GM19372 (cell line): ENCODE data around the gene RASGRF1.
"Not testable (repeated sequence)": the region's sequence is repeated elsewhere in the genome, so short reads cannot be mapped to it uniquely, and the experiment has no call there.

ENCODE experiments used
- ATAC-seq: cut with Tn5 transposase; IDR thresholded peaks from one replicate; pipeline ENCODE4 v1.9.1; 2021; ENCODE audit warnings: mild to moderate bottlenecking, low read depth, moderate library complexity; ENCODE audit not compliant: unreplicated experiment

The RASGRF1 gene

DNA sequence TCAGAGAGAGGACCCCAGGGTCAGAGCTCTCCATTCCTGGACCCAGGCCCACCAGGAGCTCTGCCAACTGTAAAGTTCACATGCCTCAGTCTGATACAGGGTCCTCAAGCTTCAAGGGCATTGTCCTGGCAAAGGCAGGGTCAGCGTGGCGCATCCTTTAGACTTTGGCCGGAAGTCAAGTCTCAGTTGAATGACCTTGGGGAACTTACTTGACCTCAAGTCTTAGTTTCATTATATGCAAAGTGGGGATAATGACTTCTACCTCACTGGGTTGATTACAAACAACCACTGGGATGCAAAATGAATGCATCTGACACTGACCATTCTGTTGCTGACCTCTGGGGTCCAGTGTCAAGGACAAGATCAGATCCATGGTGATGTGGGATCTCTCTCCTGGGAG is 75.2 kb downstream of the RASGRF1 start:
- no peak for ATAC-seq

DNA sequence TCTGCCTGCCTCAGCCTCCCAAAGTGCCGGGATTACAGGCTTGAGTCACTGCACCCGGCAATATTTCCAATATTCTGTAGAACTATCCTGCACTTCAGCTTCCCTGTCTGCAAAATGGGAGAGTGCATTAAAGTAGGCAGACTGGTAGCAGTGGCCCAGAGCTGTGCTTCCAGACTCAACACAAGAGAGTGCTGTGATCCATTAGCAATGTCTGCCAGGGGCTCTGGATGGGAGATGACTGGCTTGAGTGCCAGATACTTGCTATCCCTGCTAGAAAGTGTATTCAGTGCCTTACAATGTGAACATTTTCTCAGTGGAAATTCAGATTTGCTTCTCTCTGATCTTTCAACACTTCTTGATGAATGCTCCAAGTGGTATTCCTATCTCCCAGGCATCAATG is 80.3 kb downstream of the RASGRF1 start:
- no peak for ATAC-seq

DNA sequence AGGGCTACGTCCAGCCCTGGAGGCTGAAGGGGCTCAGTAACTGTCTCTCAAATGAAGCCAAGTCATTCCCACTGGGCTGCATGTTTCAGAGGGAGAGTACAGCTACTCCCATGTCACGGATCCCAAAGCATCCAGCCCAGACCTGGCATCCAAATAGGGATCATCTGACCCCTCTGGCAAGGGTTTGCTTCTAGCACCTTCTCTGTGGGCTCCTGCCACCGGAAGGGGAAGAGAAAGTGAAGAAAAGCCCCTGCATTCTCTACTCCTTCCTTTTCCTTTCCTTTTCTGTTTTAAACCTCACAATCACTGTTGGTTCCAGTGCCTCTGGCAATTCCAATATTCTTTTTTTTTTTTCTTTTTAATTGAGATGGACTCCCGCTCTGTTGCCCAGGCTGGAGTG is 81.2 kb downstream of the RASGRF1 start:
- no peak for ATAC-seq

DNA sequence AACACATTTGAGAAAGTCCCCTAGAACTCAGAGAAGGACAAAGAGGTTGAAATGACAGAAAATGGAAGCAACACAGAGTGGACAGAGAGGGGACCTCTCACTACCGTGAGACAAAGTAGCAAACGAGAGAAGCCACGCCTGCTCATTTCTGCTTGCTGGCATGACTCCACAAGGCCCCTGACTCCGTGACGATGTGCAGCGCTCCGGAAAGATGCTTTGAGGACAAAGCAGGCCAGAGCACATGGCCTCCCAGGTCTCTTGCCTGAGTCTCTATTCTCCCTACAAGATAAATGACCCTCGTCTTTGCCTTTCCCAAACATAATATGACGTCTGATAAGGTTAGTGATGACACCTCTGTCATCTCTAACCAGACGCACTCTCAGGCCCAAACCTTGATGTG is 81.9 kb downstream of the RASGRF1 start:
- no peak for ATAC-seq

DNA sequence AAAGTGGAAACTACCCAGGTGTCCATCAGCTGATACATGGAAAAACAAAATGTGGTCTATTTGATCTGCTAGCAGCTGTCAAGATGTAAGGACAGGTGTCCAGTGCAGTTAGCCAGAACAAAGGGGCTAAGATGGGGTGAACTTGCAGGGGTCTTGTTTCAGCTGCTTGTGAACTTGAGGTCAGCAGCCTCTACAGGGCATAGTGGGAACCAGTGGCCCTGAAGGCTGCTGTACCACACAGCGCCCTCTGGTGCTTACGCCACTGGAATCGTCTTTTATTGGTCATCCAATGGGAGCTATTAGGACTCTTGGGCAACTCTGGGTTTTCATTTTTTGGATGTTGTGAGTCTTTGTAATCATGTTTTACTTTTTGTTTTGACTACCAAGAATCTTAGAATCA is 83.5 kb downstream of the RASGRF1 start:
- ATAC-seq, result no peak

DNA sequence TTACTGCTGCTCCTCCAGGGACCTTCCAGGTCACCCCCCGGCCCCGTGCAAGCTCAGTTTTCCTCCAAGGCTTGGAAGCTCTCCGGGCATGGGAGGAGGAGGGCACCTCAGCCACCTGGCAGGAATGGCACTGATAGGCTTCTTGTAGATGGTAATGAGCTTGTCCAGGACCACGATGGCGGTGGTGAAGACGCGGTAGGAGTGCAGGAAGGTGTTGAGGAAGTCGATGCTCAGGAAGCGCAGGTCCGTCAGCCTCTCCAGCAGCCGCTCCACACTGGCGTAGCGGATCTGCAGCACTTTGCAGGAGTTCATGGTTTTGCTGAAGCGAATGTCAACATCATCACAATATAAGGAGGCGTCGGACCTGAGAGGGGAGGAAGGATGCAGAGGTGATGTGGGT is 84.5 kb downstream of the RASGRF1 start:
- no peak for ATAC-seq

DNA sequence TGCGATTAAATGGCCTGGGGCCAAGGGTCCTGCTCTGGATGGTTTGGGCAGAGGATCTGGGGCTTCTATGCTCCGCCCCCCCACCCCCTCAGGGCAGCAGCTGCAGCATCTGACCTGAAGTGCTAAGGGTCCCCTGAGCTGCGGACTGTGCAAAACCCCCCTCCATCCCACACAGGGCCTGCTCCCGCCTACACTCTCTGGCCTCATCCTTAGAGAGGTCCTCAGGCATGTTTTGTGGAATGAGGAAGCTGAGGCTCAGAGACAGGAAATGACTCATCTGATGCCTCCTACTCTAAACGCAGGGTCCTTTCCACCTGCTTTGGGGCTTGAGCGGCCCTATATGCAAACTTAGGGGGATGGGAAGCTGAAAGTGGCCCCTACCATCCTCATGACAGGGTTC is 86.2 kb downstream of the RASGRF1 start:
- ATAC-seq, result peak; percentile 81

DNA sequence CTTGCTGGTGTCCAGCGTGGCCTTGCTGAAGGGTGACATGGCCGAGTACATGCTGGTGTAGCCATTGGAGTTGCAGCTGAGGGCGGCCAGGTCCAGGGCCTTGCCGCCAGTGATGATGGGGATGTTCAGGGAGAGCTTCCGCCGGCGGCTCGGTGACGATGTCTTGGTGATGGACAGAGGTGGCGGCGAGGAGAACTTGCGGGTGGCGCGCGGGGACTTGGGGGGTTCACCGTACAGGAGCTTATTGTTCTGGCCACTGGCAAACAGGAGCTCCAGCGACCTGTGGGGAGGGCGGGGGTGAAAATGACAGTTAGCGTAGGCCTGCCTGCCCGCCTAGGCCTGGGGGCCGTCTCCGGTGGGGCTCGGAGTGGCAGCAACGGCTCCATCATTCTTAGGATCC is 86.7 kb downstream of the RASGRF1 start:
- no peak for ATAC-seq

DNA sequence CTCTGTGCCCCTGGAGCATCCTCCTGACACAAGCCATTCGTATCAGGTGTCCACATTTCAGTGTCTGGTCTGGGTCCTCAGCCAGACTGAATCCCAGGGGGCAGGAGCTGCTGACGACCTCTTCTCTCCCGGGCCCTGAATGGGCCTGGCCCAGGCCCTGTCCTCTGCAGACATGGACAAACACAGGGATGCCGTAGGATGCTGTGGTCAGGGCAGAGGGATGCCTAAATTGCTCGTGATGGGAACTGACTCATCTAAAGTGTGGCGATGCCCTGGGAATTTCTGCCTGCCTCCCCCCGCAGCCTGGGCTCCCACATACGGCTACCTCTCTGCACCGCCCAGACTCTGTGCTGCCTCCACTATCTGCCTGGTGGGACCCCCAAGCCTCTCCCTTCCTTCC is 87.3 kb downstream of the RASGRF1 start:
- ATAC-seq, result no peak

DNA sequence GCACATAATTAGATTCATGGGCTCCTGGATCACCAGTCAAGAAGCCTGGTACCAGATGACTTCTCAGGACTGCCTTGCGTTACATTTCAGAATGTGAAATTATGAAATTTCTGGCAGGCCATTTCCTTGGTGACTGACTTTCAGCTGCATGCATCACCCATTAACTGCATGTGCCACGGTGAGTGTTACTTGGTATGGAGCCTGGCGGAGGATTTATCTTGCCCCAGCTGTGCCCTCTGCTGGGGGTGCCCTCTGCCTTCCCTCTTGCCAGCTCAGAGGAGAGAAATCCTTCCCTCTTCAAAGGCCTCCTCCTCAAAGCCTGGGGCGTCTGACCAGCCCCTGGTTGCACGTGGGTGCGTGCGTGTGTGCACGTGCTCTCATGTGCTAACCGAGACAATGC is 88.0 kb downstream of the RASGRF1 start:
- no peak for ATAC-seq

DNA sequence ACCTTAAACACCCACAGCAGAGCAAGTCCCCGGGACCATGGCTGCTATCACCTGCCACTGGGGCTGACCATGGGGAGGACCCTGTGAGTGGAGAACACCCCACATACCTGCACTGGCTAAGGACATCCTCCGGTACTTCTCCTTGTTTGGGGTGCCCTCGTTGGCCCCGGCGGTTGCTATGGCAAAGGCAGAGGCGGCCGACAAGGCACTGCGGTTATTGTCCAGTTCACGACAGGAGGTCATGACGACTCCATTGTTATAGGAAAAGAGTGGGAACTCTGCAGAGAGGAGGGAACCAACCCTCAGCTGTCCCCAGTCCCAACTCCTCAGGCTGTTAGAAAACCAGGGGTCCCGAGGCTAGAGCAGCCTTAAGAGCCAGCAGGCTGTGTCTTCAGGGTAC is 90.9 kb downstream of the RASGRF1 start:
- no peak for ATAC-seq

DNA sequence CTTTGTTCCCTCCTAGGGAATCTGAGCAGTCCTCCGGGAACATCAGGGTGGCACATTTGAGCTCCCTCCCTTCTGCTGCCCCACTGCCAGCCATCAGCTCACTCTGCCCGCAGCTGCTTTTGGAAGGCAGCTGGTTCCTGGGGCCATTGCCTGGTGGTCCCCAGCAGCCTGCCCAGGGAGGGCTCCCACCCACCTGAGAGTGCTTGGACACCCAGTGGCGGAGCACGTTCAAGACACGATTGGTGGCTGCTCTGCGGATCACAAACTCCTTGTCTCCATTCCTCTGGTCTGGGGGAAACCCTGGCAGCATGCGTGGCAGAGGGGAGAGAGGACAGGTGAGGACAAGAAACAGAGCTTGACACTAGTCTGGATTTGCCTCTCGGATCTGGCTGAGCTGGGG is 92.1 kb downstream of the RASGRF1 start:
- ATAC-seq, result no peak

DNA sequence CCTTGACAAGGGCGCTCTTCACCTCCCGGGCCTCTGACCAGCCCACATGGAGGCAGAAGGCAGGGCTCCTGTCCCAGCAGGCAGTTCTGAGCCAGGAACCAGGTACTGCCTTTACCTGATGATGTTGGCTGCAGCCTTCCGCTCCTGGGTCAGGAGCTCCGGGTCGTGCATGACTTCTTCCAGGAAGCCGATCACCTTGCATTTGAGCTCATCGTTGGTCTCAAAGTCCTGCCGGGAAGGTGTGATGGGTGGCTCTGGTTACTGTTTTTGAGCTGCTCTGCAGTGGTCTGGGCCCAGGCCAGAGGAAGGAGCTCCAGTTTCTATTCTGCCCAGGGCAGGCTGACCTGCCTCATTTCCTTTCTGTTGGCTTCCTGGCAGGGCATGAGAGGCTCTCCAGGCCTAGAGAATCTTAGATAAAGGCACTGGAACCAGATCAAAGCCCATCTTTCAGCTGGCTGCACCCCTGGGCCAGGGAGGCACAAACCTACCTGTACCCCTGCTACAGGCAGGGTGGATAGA is 92.5 kb downstream of the RASGRF1 start:
- ATAC-seq, result no peak

DNA sequence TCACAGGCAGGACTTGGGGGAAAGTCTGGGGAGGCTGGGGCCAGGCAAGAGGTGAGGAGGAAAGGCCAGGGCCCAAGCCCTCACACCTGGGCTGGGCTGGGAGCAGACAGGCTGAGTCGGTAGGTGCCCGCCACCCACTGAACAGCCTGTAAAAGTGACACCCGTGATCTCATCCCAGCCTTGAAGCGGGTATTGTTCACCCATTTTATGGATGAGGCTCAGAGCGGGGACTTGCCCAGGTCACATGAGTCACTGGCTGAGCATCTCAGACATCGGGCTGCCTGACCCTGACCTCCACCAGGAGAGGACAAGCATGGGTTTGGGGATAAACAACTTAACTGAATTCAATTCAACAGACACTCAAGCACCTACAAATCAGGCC is 93.7 kb downstream of the RASGRF1 start:
- ATAC-seq, result no peak

DNA sequence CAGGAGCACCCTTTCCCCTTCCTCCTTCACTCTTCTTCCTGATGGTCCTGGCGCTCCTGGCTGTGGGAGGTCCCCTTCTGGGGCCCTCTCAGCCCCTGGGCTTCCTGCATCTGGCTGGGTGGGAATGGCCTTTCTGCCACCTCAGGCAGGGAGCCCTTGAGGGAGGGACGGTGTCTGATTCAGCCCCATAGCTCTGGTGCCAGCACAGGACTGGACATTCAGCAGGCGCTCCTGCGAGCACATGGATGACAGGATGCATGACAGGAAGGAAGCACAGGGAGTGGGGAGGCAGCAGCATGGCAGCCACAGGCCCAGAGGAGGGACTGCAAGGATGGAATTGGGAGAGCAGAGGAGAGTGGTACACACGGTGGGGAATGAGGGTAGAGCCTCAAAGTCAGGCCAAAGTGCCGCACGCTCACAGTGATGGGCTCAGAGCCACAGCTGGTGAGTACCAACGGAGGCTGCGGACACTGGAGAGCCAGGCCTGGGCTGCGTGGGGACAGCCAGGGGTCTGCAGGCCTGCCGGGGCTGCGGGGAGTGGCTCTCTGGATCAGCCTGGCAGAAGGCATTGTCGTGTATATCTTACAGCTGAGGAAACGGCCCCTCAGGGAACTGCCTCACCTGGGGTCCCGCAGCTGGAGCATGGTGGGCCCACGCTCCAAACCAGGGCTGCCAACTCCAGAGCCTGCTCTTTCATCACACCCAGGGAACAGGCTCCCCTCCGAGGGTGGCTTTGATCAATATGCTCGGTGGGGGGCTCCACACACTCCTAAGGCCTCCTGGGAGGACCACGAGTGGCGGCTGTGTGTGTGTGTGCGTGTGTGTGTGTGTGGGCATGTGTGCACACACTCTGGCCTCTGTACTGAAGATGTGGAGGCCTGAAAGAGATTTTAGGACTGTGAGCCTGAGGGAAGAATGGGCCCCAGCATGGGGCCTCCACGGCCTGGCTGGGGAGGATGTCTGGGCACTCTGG is 94.4 kb downstream of the RASGRF1 start:
- no peak for ATAC-seq

DNA sequence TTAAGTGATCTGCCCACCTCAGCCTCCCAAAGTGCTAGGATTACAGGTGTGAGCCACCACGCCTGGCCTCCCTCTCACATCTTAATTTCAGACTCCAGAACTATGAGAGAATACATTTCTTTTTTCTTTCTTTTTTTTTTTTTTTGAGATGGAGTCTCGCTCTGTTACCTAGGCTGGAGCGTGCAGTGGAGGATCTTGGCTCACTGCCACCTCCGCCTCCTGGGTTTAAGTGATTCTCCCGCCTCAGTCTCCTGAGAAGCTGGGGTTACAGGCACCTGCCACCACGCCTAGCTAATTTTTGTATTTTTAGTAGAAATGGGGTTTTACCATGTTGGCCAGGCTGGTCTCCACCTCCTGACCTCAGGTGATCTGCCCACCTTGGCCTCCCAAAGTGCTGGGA is 95.4 kb downstream of the RASGRF1 start:
- ATAC-seq, result not testable (repeated sequence)

DNA sequence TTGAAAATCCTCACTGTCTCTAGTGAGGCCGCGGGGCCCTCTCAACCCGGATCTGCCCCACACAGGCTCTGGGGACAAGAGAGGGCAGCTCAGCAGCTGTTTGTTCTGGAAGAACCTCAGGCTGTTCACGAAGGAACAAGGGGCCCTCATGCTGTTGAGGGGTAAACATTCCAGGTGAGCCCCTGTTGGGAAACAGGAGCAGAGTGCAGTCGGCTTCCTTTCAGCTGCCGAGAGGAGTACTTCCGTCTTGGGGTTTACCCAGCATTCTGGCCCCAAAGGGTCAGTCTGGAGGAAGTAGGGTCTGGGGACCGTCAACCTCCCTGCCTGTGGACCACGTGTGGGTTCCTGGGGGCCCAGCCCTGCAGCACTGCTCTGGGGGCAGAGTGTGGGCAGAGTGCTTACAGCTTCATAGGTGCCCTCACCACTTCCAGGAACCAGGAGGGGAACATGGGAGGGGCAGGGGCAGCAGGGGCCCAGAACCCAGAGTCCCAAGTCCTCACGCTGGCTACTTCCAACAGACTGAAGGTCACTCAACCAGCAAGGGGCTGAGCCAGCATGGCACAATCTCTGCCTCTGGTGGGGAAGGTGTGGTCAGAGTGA is 96.5 kb downstream of the RASGRF1 start:
- ATAC-seq, result no peak

DNA sequence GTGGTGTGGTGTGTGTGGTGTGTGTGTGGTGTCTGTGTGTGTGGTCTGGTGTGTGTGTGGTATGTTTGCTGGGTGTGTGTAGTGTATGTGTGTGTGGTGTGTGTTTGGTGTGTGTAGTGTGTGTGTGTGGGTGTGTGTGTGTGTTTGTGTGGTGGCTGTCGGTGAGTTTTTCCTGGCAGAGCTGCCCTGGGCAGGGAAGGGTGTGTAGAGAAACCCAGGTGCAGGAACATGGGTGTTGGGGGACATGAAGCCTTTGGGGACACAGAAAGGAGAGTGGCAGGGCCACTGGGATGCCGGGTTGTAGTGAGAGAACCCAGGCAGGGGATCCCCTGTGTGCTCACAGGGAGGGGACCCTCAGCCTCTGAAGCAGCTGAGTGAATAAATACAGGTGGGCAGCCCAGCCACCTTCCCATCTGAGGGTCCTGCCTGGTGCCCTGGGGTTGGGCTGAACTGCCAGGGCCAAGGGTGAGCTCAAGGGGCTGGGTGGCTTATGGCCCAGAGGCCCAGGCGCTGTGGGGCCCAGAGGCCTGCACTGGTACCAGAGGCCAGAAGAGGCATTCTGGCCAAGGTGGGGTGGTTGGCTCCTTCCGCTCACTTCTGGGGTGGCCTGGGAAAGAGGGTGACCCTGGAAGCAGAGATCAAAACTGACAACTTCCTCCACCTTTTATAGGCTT is 97.2 kb downstream of the RASGRF1 start:
- ATAC-seq, result no peak

DNA sequence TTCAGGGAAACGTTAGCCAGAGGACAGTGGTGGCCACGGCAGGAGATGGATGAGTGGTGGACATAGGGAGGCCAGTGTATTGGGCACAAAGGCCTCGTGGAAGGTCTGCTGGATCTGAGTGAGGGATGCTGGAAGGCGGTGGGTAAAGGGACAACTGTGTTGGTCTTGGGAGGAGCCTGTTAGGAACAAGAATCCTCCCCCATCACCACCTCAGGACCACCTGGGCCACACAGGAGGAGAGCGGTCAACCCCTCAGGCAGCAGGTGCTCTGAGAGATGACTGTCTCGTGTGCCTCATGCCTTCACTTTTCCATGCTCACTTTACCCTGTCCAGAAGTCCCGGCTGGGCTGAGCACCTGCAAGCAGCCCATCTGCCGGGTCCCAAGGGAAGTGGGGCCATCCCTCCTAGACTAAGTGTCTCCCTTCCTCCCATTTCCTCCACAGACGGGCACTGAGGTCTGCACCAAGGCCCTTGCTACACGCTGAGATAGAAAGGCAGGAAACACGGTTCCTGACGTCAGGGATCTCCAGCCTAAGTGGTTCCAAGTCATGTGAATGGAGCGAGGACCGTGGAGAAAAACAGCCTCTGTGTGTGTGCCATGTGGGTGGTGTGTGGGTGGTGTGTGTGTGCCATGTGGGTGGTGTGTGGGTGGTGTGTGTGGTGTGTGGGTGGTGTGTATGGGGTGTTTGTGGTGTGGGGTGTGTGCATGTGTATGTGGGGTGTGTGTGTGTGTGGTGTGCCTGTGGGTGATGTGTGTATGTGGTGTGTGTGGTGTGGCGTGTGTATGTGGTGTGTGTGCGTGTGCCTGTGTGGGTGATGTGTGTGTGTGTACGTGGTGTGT is 97.9 kb downstream of the RASGRF1 start:
- ATAC-seq, result no peak

DNA sequence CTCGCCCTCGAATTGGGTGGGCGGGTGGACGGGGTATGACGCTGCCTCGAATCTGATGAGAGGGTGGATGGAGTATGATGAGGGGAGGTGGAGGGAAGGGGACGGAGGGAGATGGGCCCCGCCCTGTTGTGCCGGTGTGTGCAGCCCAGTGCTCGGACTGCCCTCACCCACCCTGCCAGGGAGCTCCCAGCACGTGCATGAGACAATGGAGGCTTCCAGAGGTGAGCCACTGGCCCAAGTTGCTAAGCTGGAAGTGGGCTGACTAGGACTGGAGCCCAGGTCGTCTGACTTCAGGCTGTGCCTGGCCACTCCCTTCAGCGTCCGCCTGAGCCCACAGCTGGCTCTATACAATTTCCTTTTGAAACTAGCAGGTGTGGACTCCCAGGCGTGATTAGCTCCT is 98.7 kb downstream of the RASGRF1 start:
- no peak for ATAC-seq
